SHP77 (cell line): ENCODE results near the gene ZDHHC9.

Experiments
- DNase-seq, 2 experiments: peaks; one replicate each; lab custom pipeline; 2025; lab: John Stamatoyannopoulos, UW

The ZDHHC9 gene

DNA sequence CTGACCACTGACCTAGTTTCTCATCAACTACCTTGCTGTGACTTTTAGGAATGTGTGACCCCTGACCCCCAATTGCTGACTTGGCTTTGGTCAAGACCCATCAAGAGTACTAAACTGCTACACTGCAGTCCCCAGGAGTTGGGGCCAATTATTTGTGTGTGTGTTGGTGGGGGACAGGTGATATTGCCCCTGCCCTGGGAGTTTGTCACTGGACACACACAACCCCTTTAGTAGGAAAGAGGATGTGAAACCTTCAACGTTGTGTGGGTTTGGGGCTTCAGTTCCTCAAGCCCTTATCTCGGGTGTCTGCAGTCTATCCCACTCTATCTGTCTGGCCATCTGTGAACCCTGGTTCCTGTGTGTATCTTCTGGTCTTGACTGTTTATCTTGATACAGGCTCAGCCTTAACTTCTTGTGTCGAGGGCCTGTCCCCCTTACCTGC, 57.5 kb downstream of the ZDHHC9 start:
- DNase-seq = no peak

DNA sequence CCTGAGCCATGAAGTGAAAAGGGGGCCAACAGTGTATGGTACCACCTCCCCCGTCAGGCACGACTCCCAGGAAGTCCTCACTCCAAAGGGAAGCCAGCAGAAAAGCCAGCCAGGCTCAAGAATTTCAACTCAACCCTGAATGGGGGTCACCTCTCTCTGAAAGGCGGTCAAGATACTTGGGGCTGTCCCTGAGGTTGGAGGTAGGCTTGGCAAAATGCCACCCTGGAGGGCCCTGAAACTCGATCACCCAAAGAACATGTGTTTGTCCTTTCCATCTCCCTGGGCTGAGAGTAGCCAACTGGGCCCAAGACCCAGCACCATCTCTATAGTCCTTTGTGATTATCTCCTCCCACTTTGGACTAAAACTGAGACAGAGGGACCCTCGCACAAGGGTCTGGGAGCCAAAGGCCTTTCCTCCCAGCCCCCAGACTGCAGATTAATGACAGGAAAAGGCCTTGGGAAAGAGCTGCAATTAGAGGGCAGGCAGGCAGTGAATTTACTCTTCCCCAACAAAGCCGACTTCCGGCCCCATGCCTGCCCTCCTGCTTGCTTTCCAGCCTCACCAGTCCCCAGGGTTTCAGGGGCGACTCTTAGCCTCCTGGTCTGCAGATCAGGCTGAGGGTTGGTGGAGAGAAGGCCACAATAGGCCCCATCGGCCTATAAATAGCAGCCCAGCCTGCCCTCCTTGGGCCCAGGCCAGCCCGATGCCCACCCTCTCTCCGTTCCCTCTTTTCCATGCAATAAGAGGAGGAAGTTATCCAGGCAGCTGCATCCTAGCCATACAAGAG, 58.3 kb downstream of the ZDHHC9 start:
- DNase-seq = no peak

DNA sequence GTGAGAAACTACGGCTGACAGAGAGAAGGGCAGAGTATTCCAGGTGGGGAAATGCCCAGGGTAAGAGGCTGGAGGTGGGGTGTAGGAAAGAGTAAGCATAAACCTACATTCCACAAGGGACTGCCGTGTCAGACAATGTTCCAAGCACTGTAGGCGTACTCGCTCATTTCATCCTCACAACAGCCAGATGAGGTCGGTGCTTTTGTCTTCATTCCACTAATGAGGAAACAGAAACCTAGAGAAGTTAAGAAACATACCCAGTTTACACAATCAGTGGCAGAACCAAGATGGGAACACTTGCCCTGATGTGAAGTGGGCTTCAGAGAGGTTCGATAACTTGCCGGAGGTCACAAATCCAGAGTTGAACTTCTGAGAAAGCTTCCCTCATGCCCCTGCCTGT, 59.3 kb downstream of the ZDHHC9 start:
- no peak for DNase-seq

DNA sequence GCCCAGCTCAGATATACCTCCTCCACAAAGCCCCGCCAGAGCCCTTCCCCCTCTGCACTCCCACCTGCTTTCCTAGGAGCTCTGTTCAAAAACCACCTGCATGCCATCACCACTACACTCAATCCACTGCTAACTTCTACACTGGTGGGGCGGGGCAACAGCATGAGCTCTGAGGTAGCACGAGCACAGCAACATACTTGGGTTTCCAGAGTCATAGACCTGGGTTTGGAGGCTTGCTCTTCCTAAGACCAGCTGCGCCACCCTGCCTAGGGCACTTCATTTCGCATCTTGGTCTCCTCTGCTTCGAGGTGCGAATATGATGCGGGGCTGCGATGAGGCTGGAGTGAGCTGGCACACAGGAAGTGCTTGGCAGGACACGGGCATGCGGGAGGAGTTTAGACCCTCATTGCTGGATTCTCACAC, 60.4 kb downstream of the ZDHHC9 start:
- no peak for DNase-seq

DNA sequence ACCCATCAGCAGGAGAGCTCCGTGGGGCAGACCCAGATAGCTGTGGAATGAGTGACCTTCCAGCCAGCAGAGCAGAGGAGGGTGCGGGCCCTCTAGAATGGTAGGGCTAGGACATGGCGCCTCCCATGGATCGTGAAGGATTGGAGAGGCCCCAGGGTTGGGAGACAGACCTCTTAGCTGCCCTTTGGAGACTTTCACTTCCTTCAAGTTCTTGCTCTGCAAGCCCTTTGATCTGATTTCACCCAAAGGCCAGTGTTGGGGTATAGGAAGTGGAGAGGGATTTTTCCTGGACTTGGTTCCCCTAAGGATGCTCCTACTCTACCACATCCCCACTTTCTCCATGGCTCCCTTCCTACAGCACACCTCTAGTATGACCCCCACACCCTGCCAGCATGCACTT, 61.0 kb downstream of the ZDHHC9 start:
- DNase-seq = no peak

DNA sequence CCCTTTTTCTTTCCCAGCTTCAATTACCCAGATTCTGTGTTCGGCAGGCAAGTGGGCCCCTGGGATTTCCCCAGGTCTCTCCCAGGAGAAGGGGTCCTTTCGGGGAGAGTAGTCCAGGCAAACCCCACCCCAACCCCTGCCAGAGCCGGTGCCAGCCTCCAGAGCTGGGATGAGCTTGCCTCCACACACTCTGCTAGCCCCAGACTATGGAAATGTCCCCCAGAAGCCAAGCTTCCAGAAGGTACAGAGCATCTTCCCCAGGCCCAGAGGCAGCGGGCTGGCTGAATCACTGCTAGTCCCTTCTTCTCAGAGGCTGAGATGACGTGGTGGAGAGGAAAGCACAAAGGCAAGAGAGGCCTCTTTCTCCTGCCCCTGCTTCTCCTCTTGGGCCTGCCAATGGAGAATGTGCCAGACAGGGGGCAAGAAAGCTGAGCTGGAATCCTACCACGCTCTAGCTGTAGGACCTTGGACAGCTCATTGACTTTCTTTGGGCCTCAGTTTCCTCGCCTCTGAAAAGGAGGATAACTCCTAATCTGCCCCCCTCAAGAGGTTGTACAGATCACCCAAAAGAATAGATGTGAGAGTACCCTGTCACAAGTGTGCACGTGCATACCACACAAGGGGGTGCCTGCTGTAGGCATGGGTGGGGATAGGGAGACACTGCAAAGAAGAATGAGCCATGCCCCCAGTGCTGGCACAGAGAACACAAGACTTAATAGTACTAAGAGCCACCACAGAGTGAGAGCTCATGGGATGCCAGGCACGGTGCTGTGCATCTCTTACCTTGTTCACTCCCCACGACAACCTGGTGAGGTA, 61.8 kb downstream of the ZDHHC9 start:
- DNase-seq = no peak

DNA sequence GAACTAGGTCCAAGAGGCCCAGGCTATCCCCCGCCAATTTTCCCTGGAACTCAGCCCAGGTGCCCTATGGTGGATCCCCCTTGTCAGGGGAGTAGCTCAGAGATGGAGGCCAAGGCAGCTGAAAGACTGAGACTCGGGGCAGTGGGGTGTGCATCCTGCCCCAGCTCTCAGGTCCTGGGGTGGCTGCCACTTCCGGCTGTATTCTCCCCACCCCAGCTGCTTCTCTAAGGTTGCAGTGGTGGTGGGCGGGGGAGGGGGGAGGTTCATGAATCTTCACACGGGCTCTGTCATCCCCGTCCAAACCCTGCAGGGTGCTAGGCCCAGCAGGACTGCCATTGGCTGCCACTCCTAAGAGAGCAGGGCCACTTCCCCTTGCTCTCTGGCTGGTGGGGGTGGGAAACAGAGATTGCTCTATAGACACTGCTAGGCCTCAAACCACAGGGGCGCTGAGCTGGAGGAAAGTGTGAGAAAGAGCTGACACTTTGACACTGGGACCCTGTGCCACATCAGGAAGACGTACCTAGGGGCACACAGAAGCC, 62.5 kb downstream of the ZDHHC9 start:
- no peak for DNase-seq

DNA sequence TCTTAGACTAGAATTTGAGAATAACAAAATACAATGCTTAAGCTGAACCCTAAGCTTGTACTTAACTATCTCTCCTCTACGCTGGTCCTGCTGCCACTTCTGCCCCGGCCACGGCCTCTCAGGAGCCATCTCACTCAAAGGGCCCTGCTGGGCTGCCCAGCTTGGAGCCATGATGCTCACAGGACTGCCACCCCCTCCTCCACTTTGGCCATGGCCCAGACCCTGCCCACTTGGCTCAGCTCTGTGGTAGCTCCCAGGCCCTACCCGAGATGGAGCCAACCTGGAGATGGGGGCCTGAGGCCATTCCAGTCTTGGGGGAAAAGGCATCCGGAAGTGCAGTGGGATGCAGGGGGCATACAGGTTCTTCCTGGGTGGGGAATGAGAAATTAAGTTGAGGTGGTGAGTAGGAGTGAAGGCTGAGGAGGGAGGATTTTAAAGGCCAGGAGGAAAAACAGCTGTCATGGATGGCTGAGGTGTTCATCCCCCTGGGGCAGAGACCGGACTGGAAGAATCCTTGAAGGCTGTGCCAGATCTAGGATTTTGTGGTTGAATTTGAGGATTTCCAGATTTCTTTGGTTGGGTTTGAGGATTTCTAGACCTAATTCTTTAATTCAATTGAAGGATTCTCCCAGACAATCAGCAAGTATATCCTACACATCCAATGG, 63.1 kb downstream of the ZDHHC9 start:
- DNase-seq = no peak

DNA sequence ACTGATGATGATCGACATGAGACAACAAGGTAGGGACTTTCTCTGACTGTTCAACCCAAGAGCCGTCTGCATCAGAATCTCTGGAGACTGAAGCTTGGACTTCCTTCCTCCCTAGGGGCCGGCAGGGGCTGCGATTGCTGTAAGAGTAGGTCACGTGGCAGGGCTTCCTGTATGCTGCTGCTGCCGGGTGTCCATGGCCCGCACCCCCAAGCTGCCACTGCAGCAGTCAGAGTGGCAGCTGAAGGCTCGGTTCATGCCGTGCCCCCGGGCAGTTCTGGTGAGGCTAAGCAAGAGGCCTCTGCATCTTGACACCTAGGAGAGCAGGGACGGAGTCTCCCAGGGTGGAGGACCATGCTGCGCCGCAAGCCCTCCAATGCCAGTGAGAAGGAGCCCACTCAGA, 63.9 kb downstream of the ZDHHC9 start, which contains the start of gene SASH3:
Gene SASH3 (plus strand): TSS at position 203 of the 400 bp plus-strand sequence. CDS start 149 bp downstream, at position 352.
- no peak for DNase-seq

DNA sequence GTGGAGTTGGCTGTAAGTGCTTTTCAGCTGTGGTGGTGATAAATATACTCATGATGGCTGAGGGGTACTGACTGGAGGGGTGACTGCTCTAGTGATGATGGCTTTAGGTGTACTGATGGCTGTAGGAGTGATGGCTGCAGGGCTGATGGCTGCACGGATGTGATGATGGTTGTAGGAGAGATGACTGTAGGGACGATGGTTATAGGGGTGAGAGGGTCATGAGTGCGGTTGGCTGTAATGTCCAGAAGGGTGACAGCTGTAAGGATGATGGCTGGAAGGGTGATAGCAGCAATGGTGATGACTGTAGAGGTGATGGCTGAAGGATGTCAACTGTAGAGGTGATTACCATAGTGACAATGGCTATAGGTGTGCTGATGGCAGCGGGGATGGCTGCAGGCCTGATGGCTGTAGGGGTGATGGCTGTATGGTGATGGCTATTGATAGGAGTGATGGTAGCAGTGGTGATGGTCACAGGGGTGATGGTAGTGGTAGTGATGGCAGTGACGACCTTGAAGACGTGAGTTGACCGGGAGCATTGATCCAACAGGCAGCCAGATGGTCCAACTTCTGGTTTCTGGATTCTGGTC, 64.5 kb downstream of the ZDHHC9 start:
- no peak for DNase-seq

DNA sequence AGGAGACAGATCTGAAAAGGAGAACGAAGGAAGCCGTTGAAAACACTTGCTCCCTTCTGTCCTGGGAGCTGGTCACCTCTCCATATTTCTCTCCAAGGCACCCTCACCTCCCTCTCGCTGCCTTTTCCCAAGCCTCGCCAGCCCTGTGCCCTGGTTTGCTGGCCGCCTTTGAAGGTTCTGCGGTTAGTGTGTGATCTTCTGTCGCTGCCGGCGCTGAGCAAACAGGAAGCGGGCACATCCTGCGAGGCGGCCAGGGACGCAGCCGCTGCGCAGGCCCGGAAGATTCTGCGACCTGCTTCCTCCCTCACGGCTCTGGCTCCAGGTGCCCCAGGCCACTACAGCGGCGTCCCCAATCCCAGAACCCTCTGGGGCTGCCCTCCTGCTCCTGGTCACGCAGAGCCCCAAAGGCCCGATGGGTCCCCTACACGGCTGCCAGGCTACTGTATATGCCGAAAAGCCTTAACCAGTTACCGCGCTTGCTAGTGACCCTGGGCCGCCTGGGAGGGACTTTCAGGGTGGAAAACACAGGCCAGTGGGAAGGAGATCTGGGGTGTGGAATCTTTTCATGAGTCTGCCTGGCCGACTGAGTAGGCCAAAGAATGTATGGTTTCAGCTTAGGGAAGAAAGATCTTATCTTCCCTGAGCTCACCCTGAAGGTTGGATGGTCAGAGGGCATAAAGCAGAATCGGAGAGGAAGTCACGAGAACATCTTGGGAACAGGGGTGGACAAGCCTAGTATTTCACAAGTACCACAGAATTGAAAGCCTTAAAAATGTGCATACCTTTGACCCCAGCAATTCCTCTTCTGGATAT, 66.3 kb downstream of the ZDHHC9 start:
- peak in 1 of 2 experiments; percentile 8 for DNase-seq

DNA sequence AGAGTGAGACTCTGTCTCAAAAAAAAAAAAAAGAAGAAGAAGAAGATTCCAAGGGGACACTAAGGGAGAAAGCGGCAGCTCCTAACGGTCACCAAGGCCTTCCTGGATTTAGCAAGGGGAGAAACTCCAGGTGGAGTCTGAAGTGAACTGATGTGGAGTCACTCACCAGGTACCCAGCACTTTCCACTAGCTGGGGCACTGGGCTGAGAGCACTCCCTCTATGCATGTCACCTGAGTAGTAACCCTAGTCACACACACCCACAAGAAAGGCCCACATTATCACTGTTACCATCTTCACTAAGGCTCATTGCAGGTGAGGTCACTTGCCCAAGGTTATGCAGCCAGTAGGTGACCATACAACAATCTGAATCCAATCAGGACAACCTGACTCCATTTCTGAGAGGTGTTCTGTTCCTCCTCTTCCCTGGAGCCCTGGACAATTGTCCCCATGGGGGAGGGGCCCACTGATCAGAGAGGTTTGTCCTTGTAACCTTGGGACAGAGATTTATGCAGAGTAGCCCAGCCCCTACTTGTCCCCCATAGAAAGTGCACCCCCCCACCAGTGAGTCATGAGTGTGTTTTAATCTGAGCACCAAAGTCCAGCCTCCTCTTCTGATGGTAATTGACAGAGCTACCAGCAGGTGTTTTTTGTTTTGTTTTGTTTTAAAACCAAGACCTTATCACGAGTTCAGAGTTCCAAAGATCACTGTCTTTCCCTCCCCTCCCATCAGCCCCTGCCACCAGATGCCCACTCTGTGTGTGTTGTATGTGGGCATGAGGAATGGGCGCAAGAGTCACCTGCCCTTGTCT, 69.8 kb downstream of the ZDHHC9 start:
- no peak for DNase-seq

DNA sequence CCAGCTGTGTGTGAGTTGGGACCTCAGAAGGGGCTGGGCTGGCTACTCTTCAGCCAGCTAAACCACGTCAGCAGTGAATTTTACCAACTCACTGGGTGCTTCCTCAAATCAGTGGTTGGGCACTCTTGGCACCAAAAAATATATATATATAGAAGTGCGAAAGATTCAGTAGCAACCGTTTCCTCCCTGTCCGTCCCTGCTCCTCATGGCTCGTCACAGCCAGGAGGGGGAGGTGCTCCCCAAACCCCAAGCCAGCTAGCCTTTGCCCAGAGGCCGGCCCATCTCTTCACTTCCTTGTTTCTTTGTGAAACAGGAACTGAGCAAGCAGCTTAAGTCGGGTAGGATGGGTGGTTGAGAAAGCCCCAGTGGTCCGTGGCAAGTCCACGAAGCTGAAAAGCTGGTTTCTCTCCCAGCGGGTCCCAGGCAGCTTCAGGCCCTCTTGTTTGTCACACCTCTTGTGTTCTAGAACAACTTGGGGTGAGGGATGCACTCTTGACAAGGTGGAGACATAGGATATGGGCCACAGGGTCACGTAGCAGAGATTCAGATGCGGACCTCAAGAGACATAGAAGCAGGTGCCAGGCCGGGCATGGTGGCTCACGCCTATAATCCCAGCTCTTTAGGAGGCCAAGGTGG, 70.8 kb downstream of the ZDHHC9 start:
- DNase-seq = no peak

DNA sequence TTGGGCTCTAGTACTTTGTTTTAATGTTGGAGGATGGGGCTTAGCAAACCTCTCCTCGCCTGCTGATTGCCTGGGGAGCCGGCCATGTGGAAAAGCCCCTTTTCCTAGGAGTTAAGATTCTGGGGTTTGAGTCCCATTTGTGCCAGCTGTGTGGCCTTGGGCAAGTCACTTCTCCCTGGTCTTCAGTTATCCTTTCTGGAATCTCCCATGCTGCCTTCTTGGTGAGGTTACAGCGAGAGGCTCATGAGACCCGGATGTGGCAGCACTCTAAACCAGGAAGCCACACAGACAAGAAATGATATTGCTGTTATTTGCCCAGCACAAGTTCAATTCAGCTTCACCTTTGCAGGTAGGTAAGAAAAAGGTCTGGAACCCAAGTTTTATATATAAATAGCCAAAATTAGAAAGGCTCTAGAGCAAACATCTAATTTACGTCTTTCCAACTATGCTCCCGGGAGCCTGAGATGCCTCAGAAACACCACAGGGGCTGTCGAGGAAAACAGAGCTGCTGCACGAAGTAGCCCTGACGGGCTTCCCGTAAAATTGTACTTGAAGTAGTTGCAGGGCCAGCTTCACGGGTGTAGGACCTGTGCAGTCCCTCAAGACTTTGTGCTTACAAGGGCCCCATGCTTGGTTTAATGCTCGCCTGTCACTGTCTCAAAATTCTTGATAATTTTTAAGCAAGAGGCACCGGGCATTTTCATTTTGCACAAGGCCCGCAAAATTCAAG, 72.3 kb downstream of the ZDHHC9 start:
- DNase-seq = no peak

DNA sequence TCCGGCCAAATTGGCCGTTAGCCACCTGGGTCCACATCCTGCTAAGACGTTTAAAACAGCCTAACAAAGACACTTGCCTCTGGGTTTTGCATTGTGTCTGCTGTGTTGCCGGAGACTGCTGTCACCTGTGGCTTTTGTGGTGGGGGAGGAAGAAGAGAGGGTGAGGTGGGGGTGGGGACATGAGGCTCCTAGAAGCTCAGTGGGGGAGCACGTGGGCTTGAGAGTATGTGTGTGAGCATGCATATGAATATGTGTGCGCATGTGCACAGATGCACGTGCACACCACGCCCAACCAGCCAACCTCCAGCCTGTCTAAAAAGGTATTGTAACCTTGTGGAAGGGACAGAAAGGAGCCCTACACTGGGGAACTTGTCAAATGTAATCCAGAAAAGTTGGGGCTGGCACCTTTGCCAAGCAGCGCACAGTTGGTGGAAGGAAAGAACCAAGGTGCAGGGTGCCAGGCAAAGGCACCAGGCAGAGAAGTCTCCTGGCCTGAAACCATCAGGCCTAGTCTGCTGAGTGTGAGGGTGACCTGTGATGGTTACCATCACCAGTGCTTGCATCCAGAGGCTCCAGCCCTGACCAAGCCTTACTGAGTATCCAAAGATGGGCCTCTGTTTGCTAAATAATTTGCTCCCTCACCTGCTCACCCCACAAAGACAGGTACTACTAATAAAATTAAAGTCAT, 74.1 kb downstream of the ZDHHC9 start:
- no peak for DNase-seq

DNA sequence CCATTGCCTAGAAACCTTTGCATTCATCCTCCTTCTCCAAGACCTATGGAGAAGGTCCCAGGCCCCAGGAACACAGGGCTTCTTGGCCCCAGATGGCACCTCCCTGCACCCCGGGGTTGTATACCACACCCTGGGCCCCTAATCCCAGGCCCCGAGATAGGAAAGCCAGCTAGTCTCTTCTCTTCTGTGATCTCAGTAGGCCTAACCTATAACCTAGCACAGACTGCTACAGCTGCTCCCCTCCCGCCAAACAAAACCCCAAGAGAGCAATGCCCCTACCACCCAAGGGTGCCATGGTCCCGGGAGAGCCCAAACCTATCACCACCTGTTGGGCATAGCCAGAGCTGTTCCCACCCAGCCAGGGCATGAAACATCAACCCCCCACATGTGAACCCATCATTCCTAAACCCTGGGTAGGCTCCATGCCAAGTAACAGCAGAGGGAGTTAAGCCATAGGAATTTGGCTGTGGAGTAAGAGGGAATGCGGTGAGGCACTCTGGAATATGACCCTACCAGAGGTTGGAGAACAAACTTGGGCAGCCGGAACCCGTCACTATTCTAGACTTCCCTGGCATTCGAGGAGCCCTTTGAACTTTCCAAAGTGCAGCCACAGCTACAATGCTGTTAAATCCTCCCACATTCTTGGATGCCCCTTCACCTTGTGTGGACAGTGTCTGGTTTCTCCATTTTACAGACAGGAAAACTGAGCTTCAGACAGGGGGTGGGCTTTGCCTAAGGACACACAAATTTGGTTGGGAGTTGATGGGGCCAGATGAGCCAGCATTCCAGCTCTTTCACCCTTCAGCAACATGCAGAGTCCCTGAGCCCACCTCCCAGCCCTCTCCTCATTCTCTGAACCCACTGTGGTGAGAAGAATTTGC, 74.9 kb downstream of the ZDHHC9 start:
- no peak for DNase-seq

DNA sequence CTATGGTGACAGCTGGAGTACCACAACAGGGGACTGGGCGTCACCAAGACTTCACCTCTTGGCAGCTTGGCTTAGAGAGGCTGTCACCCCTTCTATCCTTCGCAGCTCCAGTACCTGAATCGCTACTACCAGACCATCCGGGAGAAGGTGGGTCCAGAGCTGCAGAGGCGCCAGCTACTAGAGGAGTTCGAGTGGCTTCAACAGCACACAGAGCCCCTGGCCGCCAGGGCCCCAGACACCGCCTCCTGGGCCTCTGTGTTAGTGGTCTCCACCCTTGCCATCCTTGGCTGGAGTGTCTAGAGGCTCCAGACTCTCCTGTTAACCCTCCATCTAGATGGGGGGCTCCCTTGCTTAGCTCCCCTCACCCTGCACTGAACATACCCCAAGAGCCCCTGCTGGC, 75.5 kb downstream of the ZDHHC9 start:
- no peak for DNase-seq
